ENCODE measurements around the gene PMEPA1. TPM values are rescaled to one million over a fixed set of nuclear protein-coding genes. Genes with fewer than 3 reads are reported as not detected.

The PMEPA1 gene
- total RNA-seq, 1 experiment from 2014 or later, result 163 TPM

DNA sequence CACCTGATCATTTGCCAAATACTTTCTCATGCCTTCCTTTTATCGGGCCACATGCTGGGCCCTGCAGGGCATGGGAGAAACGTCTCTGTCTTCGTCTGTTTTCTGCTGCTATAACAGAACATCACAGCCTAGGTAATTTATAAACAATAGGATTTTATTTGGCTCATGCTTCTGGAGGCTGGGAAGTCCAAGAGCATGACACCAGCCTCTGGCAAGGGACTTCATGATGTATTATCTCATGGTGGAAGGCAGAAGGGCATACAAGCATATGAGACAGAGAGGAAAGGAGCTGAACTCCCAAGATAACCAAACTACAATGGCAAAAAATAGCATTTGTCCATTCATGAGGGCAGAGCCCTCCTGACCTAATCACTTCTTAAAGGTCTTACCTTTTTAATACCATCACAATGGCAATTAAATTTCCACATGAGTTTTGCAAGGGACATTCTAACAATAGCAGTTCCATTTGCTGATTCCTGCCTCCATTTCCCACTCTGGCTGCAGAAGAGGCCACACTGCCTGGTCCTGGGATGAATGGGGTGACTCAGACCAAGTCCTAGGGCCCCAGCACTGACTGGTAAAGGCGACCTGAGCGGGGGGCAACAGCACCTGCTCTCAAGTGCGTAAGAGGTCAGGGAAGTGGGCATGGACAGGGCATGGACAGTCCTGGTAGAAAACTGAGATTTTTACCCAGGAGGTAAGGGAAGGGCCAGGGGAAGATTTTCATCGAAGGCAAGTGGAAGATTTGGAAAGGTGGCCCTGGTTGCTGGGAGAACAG is 84.4 kb downstream of the PMEPA1 start:
- Histone ChIP-seq H3K9me3 (ENCODE audit: insufficient read depth, low read depth) (peaks cover 5% of the 10 kb centered on the region), H3K4me1 (replicated peaks; ENCODE audit: insufficient read depth) (peaks cover 14% of the 10 kb centered on the region), H3K4me2 (no peak overlapping the region), H3K4me3 (no peak overlapping the region), H2AFZ (no peak overlapping the region), H3K9me2 (ENCODE audit: insufficient read depth) (no peaks in the 10 kb centered on the region), H3K36me3 (ENCODE audit: low read depth) (no peaks in the 10 kb centered on the region), H3K27me3 (ENCODE audit: insufficient read depth, low read depth) (no peaks in the 10 kb centered on the region), H4K20me1 (ENCODE audit: insufficient read depth) (no peaks in the 10 kb centered on the region), H3F3A (ENCODE audit: insufficient read depth, low read depth) (peaks cover 3% of the 10 kb centered on the region), H3K79me2 (ENCODE audit: low read depth) (no peaks in the 10 kb centered on the region), H3K27ac (no peak overlapping the region)
- intact Hi-C loops (cut with micrococcal nuclease; ENCODE audit: unreplicated experiment), result loop anchor here (10.0 kb wide), 1 partner anchor 189 kb away; no protein-coding TSS in a partner anchor
- DNase-seq, result no peak
- TF ChIP-seq, protein P1, sequence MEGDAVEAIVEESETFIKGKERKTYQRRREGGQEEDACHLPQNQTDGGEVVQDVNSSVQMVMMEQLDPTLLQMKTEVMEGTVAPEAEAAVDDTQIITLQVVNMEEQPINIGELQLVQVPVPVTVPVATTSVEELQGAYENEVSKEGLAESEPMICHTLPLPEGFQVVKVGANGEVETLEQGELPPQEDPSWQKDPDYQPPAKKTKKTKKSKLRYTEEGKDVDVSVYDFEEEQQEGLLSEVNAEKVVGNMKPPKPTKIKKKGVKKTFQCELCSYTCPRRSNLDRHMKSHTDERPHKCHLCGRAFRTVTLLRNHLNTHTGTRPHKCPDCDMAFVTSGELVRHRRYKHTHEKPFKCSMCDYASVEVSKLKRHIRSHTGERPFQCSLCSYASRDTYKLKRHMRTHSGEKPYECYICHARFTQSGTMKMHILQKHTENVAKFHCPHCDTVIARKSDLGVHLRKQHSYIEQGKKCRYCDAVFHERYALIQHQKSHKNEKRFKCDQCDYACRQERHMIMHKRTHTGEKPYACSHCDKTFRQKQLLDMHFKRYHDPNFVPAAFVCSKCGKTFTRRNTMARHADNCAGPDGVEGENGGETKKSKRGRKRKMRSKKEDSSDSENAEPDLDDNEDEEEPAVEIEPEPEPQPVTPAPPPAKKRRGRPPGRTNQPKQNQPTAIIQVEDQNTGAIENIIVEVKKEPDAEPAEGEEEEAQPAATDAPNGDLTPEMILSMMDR (conservative IDR thresholded peaks at IDR 0.05), result no peak
- TF ChIP-seq EZH2 (IDR thresholded peaks at IDR 0.05; ENCODE audit: low read depth), result no peak
- ChIA-PET CTCF (no interaction called here), POLR2A (ENCODE audit: unreplicated experiment) (no interaction called here)
- BruUV-seq (replicated peaks), result no TSS peak

GRCh38 chr20:57624124-57624523 is 85.7 kb downstream of the PMEPA1 start:
- BruUV-seq (replicated peaks), result no TSS peak
- H3K27ac ChIP-seq, result no peak overlapping the region
- TF ChIP-seq EZH2 (IDR thresholded peaks at IDR 0.05; ENCODE audit: low read depth), result no peak
- TF ChIP-seq, protein P1 (conservative IDR thresholded peaks at IDR 0.05), result no peak

DNA sequence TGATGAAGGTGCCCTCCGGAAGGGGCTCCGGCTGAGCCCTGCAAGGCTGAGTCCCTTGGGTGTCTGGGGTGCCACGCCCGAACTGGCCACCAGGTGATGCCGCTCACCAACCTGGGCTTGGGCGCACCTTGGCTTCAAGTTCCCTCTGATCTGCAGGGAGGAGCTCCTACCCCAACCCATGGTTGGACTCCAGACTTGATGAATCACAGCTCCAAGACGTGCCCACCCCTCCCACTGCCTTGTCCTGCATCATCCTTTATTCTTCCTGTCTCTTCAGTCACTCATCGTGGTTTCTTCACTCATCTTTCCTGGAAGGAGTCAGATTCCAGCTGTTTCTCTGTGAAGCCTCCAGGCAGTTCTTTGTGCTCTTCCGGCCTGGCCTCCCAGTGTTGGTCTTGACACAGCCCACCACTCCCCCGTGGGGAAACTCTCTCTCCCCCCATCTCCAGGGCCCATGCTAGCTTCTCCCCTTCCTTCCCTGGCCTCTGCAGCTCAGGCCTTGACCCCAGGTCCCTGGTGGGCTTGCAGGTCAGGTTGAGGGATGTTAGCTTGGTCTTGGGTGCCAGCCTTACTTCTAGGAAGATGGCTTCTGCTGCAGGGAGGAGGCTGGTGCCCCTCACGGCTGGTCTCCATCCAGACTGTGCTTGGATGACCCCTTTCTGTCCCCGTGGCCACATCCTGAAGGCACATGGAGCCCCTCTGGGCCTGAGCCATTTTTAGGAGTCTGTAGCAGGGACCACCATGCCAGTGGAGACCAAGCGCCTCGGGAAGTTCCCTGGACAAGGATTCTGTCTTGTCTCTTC is 87.0 kb downstream of the PMEPA1 start:
- H3K27ac ChIP-seq, result no peak overlapping the region
- peak overlapping the region; percentile 18 for H3K4me2 ChIP-seq
- H4K20me1 ChIP-seq (ENCODE audit: insufficient read depth), result no peaks in the 10 kb centered on the region
- no peaks in the 10 kb centered on the region for H3K9me2 ChIP-seq (ENCODE audit: insufficient read depth)
- H3K9me3 ChIP-seq (ENCODE audit: insufficient read depth, low read depth), result peaks cover 5% of the 10 kb centered on the region
- H3F3A ChIP-seq (ENCODE audit: insufficient read depth, low read depth), result peaks cover 11% of the 10 kb centered on the region
- H2AFZ ChIP-seq, result no peak overlapping the region
- peaks cover 24% of the 10 kb centered on the region for H3K4me1 ChIP-seq (replicated peaks; ENCODE audit: insufficient read depth)
- peak; percentile 83 to 90 for DNase-seq
- intact Hi-C loops (cut with micrococcal nuclease; ENCODE audit: unreplicated experiment), result loop anchor here (1.0 to 10.0 kb wide), 6 partner anchors 70 to 587 kb away; no protein-coding TSS in a partner anchor
- ChIA-PET POLR2A (ENCODE audit: unreplicated experiment) (no interaction called here), CTCF (interaction anchor here (0.5 to 1.5 kb wide), 15 partner anchors 26 to 586 kb away, joined by 3 to 7 read pairs (median 4); no protein-coding TSS in a partner anchor)
- H3K27me3 ChIP-seq (ENCODE audit: insufficient read depth, low read depth), result no peaks in the 10 kb centered on the region
- no TSS peak for BruUV-seq (replicated peaks)
- TF ChIP-seq, protein P1 (conservative IDR thresholded peaks at IDR 0.05), result peak; percentile 99
- TF ChIP-seq EZH2 (IDR thresholded peaks at IDR 0.05; ENCODE audit: low read depth), result no peak
- no peaks in the 10 kb centered on the region for H3K36me3 ChIP-seq (ENCODE audit: low read depth)
- no peak overlapping the region for H3K4me3 ChIP-seq
- no peaks in the 10 kb centered on the region for H3K79me2 ChIP-seq (ENCODE audit: low read depth)

More at GRCh38 chr20:57624124-57624523, 85.7 kb downstream of the PMEPA1 start:
- intact Hi-C loops (cut with micrococcal nuclease; ENCODE audit: unreplicated experiment), result loop anchor here (10.0 kb wide), 1 partner anchor 191 kb away; no protein-coding TSS in a partner anchor
- Histone ChIP-seq H3K4me2 (no peak overlapping the region), H3K4me1 (replicated peaks; ENCODE audit: insufficient read depth) (peaks cover 14% of the 10 kb centered on the region), H3K79me2 (ENCODE audit: low read depth) (no peaks in the 10 kb centered on the region), H3F3A (ENCODE audit: insufficient read depth, low read depth) (peaks cover 3% of the 10 kb centered on the region), H3K36me3 (ENCODE audit: low read depth) (no peaks in the 10 kb centered on the region), H3K4me3 (no peak overlapping the region), H3K9me3 (ENCODE audit: insufficient read depth, low read depth) (peaks cover 5% of the 10 kb centered on the region), H3K27me3 (ENCODE audit: insufficient read depth, low read depth) (no peaks in the 10 kb centered on the region), H4K20me1 (ENCODE audit: insufficient read depth) (no peaks in the 10 kb centered on the region), H2AFZ (no peak overlapping the region), H3K9me2 (ENCODE audit: insufficient read depth) (no peaks in the 10 kb centered on the region)
- ChIA-PET CTCF (interaction anchor here (0.6 kb wide), 1 partner anchor 526 kb away, joined by 3 read pairs; no protein-coding TSS in a partner anchor), POLR2A (ENCODE audit: unreplicated experiment) (interaction anchor here (0.6 kb wide), 1 partner anchor 193 kb away, joined by 21 read pairs; no protein-coding TSS in a partner anchor)
- no peak for DNase-seq
